Measurements from ENCODE around the gene SPOCD1. TPM values are rescaled to one million over a fixed set of nuclear protein-coding genes. Genes with fewer than 3 reads are reported as not detected.
A peak's percentile ranks its signal among the peaks of the same experiment; 100 is the strongest.

Gene SPOCD1
- polyA plus RNA-seq, 1 of the 3 experiments (the other 2 are of a cell fraction), result 10.7 TPM

DNA sequence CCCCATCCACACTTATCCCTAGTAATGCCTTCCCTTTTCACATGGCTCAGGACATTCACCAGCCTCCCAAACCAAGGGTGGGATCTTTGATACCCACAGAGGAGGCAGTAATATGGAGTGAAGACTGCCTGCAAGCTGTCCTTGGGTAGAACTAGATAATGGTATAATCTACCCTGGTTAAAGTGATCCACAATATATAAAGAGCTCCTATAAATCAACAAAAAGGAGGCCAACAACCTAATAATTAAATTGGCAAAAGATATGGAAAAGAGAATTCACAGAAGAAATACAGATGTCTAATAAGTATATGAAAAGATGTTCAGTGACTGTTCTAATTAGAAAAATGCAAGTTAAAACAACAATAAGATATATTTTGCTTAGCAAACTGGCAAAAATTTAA, 30.7 kb upstream of the SPOCD1 start:
- CTCF ChIA-PET, result interaction anchor here (0.7 kb wide), 1 partner anchor 33 kb away, joined by 4 read pairs; no protein-coding TSS in a partner anchor
- Histone ChIP-seq H3K36me3 (replicated peaks in 1 of 2; ENCODE audit: control insufficient read depth in 1 of 2, insufficient read depth in 2 of 2, low read length in 1 of 2) (no peaks in the 10 kb centered on the region), H4K20me1 (ENCODE audit: insufficient read depth) (no peaks in the 10 kb centered on the region), H3K9me2 (no peaks in the 10 kb centered on the region), H3K27ac (ENCODE audit: low read depth in 2 of 2, low read length in 1 of 2) (no peak overlapping the region), H3F3A (replicated peaks; ENCODE audit: insufficient read depth) (peaks cover 5% of the 10 kb centered on the region), H3K9me3 (no peaks in the 10 kb centered on the region), H3K4me1 (ENCODE audit: control insufficient read depth in 1 of 2, insufficient read depth in 2 of 2, low read depth in 1 of 2, low read length in 1 of 2) (peaks cover 0 to 13% of the 10 kb centered on the region in 2 experiments; a peak in 2 of 4 replicates), H3K4me2 (no peak overlapping the region), H3K9ac (no peak overlapping the region), H2AFZ (ENCODE audit: low read depth) (no peak overlapping the region), H3K4me3 (ENCODE audit: low read depth in 2 of 2, low read length in 1 of 2) (no peak overlapping the region), H3K27me3 (ENCODE audit: insufficient read depth) (no peaks in the 10 kb centered on the region), H3K79me2 (ENCODE audit: insufficient read depth) (no peaks in the 10 kb centered on the region)
- no peak for DNase-seq
- POLR2A ChIA-PET, result no interaction called here
- TF ChIP-seq RAD21 (IDR thresholded peaks at IDR 0.05; ENCODE audit: low read length), result no peak
- TF ChIP-seq GABPA (IDR thresholded peaks at IDR 0.05; ENCODE audit: low read depth), result no peak
- TF ChIP-seq FOSL2 (IDR thresholded peaks at IDR 0.05; ENCODE audit: borderline replicate concordance, low read depth), result no peak
- TF ChIP-seq, protein P1, sequence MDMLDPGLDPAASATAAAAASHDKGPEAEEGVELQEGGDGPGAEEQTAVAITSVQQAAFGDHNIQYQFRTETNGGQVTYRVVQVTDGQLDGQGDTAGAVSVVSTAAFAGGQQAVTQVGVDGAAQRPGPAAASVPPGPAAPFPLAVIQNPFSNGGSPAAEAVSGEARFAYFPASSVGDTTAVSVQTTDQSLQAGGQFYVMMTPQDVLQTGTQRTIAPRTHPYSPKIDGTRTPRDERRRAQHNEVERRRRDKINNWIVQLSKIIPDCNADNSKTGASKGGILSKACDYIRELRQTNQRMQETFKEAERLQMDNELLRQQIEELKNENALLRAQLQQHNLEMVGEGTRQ (IDR thresholded peaks at IDR 0.05; ENCODE audit: borderline replicate concordance, low read depth, low read length), result no peak
- TF ChIP-seq, protein P2, sequence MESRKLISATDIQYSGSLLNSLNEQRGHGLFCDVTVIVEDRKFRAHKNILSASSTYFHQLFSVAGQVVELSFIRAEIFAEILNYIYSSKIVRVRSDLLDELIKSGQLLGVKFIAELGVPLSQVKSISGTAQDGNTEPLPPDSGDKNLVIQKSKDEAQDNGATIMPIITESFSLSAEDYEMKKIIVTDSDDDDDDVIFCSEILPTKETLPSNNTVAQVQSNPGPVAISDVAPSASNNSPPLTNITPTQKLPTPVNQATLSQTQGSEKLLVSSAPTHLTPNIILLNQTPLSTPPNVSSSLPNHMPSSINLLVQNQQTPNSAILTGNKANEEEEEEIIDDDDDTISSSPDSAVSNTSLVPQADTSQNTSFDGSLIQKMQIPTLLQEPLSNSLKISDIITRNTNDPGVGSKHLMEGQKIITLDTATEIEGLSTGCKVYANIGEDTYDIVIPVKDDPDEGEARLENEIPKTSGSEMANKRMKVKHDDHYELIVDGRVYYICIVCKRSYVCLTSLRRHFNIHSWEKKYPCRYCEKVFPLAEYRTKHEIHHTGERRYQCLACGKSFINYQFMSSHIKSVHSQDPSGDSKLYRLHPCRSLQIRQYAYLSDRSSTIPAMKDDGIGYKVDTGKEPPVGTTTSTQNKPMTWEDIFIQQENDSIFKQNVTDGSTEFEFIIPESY (IDR thresholded peaks at IDR 0.05; ENCODE audit: borderline replicate concordance, low read depth), result no peak
- TF ChIP-seq, protein P3, sequence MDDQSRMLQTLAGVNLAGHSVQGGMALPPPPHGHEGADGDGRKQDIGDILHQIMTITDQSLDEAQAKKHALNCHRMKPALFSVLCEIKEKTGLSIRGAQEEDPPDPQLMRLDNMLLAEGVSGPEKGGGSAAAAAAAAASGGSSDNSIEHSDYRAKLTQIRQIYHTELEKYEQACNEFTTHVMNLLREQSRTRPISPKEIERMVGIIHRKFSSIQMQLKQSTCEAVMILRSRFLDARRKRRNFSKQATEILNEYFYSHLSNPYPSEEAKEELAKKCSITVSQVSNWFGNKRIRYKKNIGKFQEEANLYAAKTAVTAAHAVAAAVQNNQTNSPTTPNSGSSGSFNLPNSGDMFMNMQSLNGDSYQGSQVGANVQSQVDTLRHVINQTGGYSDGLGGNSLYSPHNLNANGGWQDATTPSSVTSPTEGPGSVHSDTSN (IDR thresholded peaks at IDR 0.05), result no peak
- TF ChIP-seq RXRA (IDR thresholded peaks at IDR 0.05; ENCODE audit: borderline replicate concordance, low read depth), result no peak
- TF ChIP-seq, protein P4, sequence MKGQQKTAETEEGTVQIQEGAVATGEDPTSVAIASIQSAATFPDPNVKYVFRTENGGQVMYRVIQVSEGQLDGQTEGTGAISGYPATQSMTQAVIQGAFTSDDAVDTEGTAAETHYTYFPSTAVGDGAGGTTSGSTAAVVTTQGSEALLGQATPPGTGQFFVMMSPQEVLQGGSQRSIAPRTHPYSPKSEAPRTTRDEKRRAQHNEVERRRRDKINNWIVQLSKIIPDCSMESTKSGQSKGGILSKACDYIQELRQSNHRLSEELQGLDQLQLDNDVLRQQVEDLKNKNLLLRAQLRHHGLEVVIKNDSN (IDR thresholded peaks at IDR 0.05; ENCODE audit: borderline replicate concordance, low read depth), result no peak
- TF ChIP-seq EZH2phosphoT487 (IDR thresholded peaks at IDR 0.05; ENCODE audit: borderline replicate concordance, low read depth), result no peak
- no peak for TF ChIP-seq FOXM1 (IDR thresholded peaks at IDR 0.05; ENCODE audit: low read depth)

DNA sequence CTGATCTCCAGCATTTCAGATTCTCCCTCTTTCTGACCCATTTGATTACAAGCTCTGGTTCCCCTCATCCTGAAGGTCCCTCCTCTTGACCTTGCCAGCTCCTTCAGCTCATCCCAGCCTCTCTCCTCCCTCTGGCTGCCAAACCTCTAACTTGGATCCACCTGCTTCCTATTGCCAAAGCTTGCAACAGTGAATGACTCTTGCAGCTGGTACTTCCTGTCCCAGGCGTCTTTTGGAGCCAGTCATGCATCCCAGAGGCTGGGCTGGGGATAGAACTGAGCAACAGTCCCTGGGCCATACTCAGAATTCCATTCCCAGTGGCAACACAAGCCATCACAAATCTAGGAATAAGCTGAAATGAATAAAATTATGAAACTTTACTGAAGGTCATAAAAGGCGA, 27.7 kb upstream of the SPOCD1 start:
- no peaks in the 10 kb centered on the region for H3K9me2 ChIP-seq
- TF ChIP-seq TCF12 (IDR thresholded peaks at IDR 0.05), result peak; percentile 55
- peak; percentile 29; the same call in 1 of the 2 replicates for TF ChIP-seq NFIC (IDR thresholded peaks at IDR 0.05; ENCODE audit: borderline replicate concordance)
- TF ChIP-seq, protein P3 (IDR thresholded peaks at IDR 0.05), result no peak
- H3K4me2 ChIP-seq, result peak overlapping the region; percentile 18; the same call in 1 of the 2 replicates
- H4K20me1 ChIP-seq (ENCODE audit: insufficient read depth), result no peaks in the 10 kb centered on the region
- no peaks in the 10 kb centered on the region for H3K27me3 ChIP-seq (ENCODE audit: insufficient read depth)
- H3K36me3 ChIP-seq (replicated peaks in 1 of 2; ENCODE audit: control insufficient read depth in 1 of 2, insufficient read depth in 2 of 2, low read length in 1 of 2), result no peaks in the 10 kb centered on the region
- H3K4me3 ChIP-seq (ENCODE audit: low read depth in 2 of 2, low read length in 1 of 2), result no peak overlapping the region
- H3K4me1 ChIP-seq (ENCODE audit: control insufficient read depth in 1 of 2, insufficient read depth in 2 of 2, low read depth in 1 of 2, low read length in 1 of 2), result peaks cover 0 to 13% of the 10 kb centered on the region in 2 experiments; a peak in 2 of 4 replicates
- ChIA-PET CTCF (interaction anchor here (0.9 to 2.0 kb wide), 5 partner anchors 10 to 121 kb away, joined by 3 to 7 read pairs (median 4); partner anchors contain the start of gene PTP4A2), POLR2A (no interaction called here)
- H3F3A ChIP-seq (replicated peaks; ENCODE audit: insufficient read depth), result peaks cover 5% of the 10 kb centered on the region
- DNase-seq, result no peak
- H3K27ac ChIP-seq (ENCODE audit: low read depth in 2 of 2, low read length in 1 of 2), result peak overlapping the region; percentile 23 to 69; a peak in 3 of 4 replicates
- no peaks in the 10 kb centered on the region for H3K9me3 ChIP-seq
- H3K79me2 ChIP-seq (ENCODE audit: insufficient read depth), result no peaks in the 10 kb centered on the region
- 49% methylated on average over 2 of the region's 2 CpGs for WGBS (ENCODE audit: low lambda C conversion rate)
- no peak overlapping the region for H3K9ac ChIP-seq
- H2AFZ ChIP-seq (ENCODE audit: low read depth), result peak overlapping the region; percentile 14; the same call in 1 of the 2 replicates

Measured in SK-N-SH (cell line).